GM08714 (cell line): ENCODE results near the gene GLS.

Experiments used
- H3K4me3 ChIP-seq: fragments of 200-500 bp; sonication (Bioruptor generic); 2 replicates; pipeline ENCODE4 v1.5.1; 2014; ENCODE audit warnings: mild to moderate bottlenecking, low read length, inconsistent platforms
- ZNF274 ChIP-seq: IDR thresholded peaks from 2 replicates; pipeline ENCODE4 v1.6.1; 2012; ENCODE audit warnings: mild to moderate bottlenecking, low read depth, low read length

Gene GLS

DNA sequence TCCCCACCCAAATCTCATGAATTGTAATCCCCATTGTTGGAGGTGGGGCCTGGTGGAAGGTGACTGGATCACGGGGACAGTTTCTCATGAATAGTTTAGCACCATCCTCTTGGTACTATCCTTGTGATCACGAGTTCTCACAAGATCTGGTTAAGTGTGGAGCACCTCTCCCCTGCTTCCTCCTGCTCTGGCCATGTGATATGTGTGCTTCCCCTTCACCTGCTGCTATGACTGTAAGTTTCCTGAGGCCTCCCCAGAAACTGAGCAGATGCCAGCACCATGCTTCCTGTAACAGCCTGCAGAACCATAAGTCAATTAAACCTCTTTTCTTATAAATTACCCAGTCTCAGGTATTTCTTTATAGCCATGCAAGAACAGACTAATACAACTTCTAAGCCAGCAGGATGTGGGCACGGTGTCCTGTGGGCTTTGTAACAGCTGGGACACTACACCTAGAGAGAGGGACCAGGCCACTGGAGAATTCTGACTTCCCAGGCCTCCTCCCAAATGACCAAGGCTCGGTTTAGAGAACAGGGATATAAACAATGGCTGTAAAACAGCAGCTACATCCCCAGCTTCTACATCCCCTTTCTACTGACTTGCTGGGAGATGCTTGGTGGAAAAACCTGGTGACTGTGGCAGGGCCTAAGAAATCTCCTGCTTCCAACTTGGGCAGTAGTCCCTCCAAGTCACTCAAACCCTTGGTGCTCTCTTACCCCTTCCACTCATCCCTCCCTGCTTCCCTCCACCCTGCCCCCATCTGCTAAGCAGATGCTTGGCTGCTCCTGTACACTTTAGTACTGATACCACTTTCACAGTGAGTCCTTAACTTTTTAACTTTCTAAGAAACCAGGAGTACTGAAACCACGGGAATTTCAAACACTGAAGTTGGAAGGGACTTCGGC lies 123.0 kb downstream of the GLS start:
- TF ChIP-seq ZNF274 = no peak
- H3K4me3 ChIP-seq = no peak overlapping the region

GRCh38 chr2:191006297-191006696 lies 125.7 kb downstream of the GLS start:
- TF ChIP-seq ZNF274 = no peak

GRCh38 chr2:191006997-191007783 lies 126.6 kb downstream of the GLS start:
- no peak for TF ChIP-seq ZNF274
- no peak overlapping the region for H3K4me3 ChIP-seq

More at GRCh38 chr2:191006297-191006696, 125.7 kb downstream of the GLS start:
- H3K4me3 ChIP-seq = no peak overlapping the region

GRCh38 chr2:191008286-191008685 lies 127.7 kb downstream of the GLS start:
- no peak for TF ChIP-seq ZNF274
- H3K4me3 ChIP-seq = no peak overlapping the region

DNA sequence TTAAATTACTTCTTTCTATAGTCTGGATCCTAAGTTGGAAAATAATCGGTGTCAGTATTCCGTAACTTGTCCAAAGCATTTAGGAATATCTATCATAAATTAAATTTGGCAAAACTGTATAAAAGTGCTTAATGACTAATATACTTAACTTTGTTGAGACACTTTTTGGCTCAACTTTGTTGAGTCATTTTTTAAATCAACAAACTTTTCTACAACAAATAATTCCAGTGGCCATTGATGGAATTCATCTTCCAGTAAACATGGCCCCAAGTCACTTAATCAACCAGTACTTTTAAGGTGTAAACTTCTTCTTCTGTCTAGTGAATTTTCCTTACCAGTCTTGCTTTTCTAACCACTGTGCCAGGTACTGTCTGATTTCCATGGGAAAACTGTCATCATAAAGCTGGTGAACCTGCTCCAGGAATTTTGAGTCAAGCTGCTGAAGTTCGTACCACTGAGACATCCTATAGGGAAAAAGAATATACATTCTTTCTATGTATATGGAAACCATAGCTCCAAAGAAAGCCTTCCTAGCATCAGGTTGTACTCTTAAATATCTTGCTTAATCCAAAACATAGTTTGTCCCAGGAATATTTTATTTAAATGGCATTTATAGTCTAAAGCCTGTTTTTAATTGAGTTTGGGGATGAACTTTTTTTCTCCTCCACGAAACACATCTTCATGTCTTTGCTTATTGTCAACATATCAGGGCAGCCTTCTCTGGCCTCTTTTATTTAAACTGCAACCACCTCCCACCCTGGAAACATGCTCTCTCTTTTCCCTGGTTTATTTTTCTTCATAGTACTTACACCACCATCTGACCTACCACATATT lies 129.1 kb downstream of the GLS start:
- no peak overlapping the region for H3K4me3 ChIP-seq
- TF ChIP-seq ZNF274 = no peak

GRCh38 chr2:191010887-191011885 lies 130.6 kb downstream of the GLS start:
- TF ChIP-seq ZNF274 = no peak
- peak overlapping the region; percentile 100; the same call in 1 of the 2 replicates for H3K4me3 ChIP-seq

- peak overlapping the region; percentile 100 for H3K4me3 ChIP-seq
- TF ChIP-seq ZNF274 = no peak
Measured at GRCh38 chr2:191012346-191012745, 131.7 kb downstream of the GLS start.

DNA sequence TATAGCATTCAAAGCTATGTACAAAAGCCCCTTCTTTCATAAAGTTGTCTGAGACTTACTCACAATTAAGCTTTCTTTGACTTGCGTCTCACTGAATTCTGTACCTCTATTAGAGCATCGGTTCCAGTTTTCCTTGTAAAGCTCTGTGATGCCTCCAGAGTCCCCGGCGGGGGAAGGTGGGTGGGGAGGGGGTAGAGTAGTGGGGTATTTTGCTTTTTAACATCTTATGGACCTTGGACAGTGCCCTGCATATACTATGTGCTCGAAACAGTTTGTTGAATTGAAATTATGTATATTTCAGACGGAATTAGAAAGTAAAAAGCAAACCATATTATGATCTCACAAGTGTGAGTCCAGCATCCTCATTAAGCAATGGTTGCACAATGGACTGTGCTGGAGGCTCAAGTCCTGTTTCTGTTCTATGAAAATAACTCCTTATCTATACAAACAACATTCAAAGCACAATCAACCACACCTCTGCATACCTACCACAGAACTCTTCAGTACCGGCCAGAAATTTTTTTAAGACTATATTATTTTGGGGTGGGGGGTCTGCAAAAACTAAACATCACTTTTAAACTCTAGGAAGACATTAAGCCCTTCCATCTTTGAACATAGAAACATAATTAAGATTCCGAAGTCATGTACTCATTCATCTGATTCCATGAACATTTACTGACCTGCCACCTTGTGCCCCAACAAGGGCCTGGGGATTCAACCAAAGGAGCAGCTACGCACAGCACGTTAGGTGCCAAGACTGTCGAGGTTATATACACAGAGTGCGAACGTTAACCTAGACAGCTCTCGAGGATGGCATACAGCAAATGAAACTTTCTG lies 132.4 kb downstream of the GLS start:
- no peak for TF ChIP-seq ZNF274
- H3K4me3 ChIP-seq = peak overlapping the region; percentile 100

GRCh38 chr2:191013682-191013931 lies 133.0 kb downstream of the GLS start:
- H3K4me3 ChIP-seq = peak overlapping the region; percentile 100
- TF ChIP-seq ZNF274 = no peak

DNA sequence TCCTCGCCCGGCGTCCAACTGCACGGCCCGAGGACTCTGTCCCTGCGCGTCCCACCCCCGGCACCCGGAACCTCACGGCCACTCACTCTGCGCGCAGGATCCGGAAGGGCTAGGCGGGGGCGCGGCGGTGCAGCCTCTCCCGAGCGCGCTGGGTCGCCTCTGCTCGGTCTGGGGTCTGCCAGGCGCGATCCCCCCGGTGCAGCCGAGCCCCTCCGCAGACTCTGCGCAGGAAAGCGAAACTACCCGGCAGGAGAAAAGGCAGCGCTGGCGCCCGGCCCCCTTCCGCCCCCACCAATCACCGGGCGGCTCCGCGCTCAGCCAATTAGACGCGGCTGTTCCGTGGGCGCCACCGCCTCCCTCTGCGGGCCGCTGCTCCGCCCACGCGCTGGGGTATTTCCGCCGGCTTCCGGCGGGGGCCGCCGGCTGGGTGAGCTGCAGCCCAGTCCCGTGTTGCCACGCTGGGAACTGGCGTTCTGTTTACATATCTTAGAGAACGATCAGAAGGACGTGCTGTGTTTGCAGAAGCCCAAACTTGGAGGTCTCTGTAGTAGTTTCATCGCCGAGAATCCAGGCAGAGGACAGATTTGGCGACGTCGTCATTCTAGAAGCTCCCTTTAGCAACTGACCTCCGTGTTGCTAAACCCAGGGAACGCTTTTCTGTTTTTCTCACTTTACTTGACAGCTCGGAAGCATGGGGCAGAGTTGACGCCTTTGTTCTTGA lies 133.5 kb downstream of the GLS start, which contains the start of gene STAT1:
Gene STAT1, minus strand, starts transcription at position 240 of the 721 bp plus-strand sequence. CDS start 4,168 bp downstream, outside the sequence.
- H3K4me3 ChIP-seq = peak within 1 kb of the TSS; percentile 100
- no peak for TF ChIP-seq ZNF274

DNA sequence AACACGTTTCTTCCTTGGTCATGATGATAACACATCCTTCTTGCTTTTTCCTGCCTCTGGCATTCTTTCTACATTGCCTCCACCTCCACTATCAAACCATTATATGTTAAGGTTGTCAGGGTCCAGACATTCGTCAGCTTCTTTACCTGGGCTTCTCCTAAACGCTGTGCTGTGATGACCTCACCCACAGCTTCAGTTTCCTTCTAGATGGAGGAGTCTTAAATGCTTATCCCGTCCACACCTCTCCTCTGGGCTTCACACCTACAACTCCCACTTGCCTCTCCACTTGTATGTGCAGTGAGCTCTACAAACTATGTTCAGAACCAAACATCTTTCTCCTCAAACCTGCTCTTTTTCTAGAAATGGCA lies 134.0 kb downstream of the GLS start:
- TF ChIP-seq ZNF274 = no peak
- peak overlapping the region; percentile 82 for H3K4me3 ChIP-seq
